ENCODE measurements around the gene KDM2A.
A peak's percentile ranks its signal among the peaks of the same experiment; 100 is the strongest.

The KDM2A gene

GRCh38 chr11:67301313-67301921 lies 182.4 kb downstream of the KDM2A start:
- DNase-seq (ENCODE audit: low spot score) (no peak), FAIRE-seq (no peak)

GRCh38 chr11:67301951-67302516 lies 183.0 kb downstream of the KDM2A start:
- no peak for FAIRE-seq

GRCh38 chr11:67302571-67303131 lies 183.6 kb downstream of the KDM2A start:
- FAIRE-seq (no peak), DNase-seq (ENCODE audit: low spot score) (no peak)

More at GRCh38 chr11:67301951-67302516, 183.0 kb downstream of the KDM2A start:
- no peak for DNase-seq (ENCODE audit: low spot score)

GRCh38 chr11:67303132-67303834 lies 184.2 kb downstream of the KDM2A start, which contains the start of gene SSH3:
Gene SSH3 (plus strand): TSS chr11:67303530. CDS start chr11:67303626, 96 bp downstream.
- no peak for FAIRE-seq
- DNase-seq (ENCODE audit: low spot score) = peak; percentile 89

- FAIRE-seq (peak; percentile 48), DNase-seq (ENCODE audit: low spot score) (peak; percentile 57)
Observed at GRCh38 chr11:67303835-67304411, 184.9 kb downstream of the KDM2A start.

GRCh38 chr11:67304511-67305113 lies 185.5 kb downstream of the KDM2A start:
- DNase-seq (ENCODE audit: low spot score) = no peak
- no peak for FAIRE-seq

- DNase-seq (ENCODE audit: low spot score) (no peak), FAIRE-seq (no peak)
Observed at GRCh38 chr11:67306769-67307544, 187.9 kb downstream of the KDM2A start.

- FAIRE-seq (no peak), DNase-seq (ENCODE audit: low spot score) (no peak)
Observed at GRCh38 chr11:67307545-67308001, 188.5 kb downstream of the KDM2A start.
